Ascending aorta (tissue), 2 donors: Measurements from ENCODE around the gene SCARF1. TPM values are rescaled to one million over a fixed set of nuclear protein-coding genes. Genes with fewer than 3 reads are reported as not detected.
A peak's percentile ranks its signal among the peaks of the same experiment; 100 is the strongest.

ENCODE experiments used
- DNase-seq, 2 donors: peaks; one replicate each; pipeline ENCODE4 v3.0.0-alpha.2; 2019; ENCODE audit warnings: low spot score in 2 of 2
- H3K27ac ChIP-seq, 2 donors: fragments of 200-600 bp; sonication (generic); one replicate each; pipeline ENCODE4 v1.5.1; 2016 to 2017; ENCODE audit warnings: mild to moderate bottlenecking in 1 of 2
- H3K27me3 ChIP-seq: fragments of 200-600 bp; sonication (generic); one replicate; pipeline ENCODE4 v1.5.1; 2017
- H3K36me3 ChIP-seq, 2 donors: fragments of 200-600 bp; sonication (generic); one replicate each; pipeline ENCODE4 v1.5.1; 2016
- H3K4me1 ChIP-seq, 2 donors: fragments of 200-600 bp; sonication (generic); one replicate each; pipeline ENCODE4 v1.5.1; 2016 to 2017; ENCODE audit warnings: mild to moderate bottlenecking in 1 of 2
- H3K4me3 ChIP-seq, 2 donors: fragments of 200-600 bp; sonication (generic); one replicate each; pipeline ENCODE4 v1.5.1; 2016 to 2017; ENCODE audit warnings: mild to moderate bottlenecking in 1 of 2
- H3K9me3 ChIP-seq, 2 donors: fragments of 200-600 bp; sonication (generic); one replicate each; pipeline ENCODE4 v1.5.1; 2016
- intact Hi-C: fragments of 100-400 bp; cut with DNase I; formaldehyde crosslinking; loops from one replicate; pipeline ENCODE4 v1.15.1; 2023
- total RNA-seq: library from RNA; depleted of rRNA; stranded (reverse); fragments of >200 nt; gene quantifications from one replicate; pipeline ENCODE4 v1.1.0, GENCODE V29; 2016
- TF ChIP-seq, protein P1 (sequence below), 3 experiments: fragments of 200-600 bp in 2 of 3; fragments of 450-650 bp in 1 of 3; sonication (generic) in 2 of 3; IDR thresholded peaks; one replicate each; pipeline ENCODE4 v1.5.1; 2016 to 2019; ENCODE audit warnings: antibody characterized with exemption in 3 of 3, mild to moderate bottlenecking in 1 of 3, moderate library complexity in 1 of 3

The SCARF1 gene
- total RNA-seq, 1 donor from 2014 or later, result 295 TPM

DNA sequence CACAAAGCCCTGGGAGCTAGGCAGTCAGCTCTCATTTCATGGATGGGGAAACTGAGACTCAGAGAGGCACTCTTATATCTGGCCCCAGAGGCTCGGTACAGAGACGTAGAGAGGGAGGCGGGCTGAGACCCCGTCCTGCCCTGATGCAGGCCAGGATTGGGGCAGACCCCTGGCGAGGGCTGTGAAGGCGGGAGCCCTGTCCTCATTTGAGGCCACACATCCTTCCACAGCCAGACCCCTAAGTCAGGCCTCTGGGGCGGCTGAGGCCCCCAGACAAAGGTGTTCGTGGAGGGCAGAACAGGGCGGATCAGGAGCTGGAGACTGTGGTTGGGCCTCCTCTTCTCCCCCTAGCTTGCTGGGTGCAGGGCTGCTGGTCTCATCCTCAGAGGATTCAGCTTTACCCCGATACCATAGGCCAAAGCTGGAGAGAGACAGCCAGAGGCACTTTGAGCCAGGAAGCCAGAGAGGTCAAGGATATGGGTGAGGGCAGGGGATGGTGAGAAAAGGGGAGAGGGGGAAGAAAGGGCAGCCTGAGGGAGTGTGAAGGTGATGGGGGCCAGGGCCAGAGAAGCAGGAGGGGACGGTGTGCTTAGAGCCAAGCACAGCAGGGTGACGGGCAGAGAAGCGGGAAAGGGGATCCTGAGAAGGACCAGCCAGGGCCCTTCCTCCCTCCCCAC is 805 bp upstream of the SCARF1 start:
- H3K36me3 ChIP-seq, result peaks cover 9 to 12% of the 10 kb centered on the region in 2 donors
- intact Hi-C loops, result loop anchor here (5.0 kb wide), 1 partner anchor 379 kb away; no protein-coding TSS in a partner anchor
- DNase-seq, result no peak
- no peaks in the 10 kb centered on the region for H3K27me3 ChIP-seq
- peak overlapping the region in 1 of 2 donors; percentile 48 for H3K4me3 ChIP-seq
- peaks cover 6 to 28% of the 10 kb centered on the region in 2 donors for H3K4me1 ChIP-seq
- TF ChIP-seq, protein P1, sequence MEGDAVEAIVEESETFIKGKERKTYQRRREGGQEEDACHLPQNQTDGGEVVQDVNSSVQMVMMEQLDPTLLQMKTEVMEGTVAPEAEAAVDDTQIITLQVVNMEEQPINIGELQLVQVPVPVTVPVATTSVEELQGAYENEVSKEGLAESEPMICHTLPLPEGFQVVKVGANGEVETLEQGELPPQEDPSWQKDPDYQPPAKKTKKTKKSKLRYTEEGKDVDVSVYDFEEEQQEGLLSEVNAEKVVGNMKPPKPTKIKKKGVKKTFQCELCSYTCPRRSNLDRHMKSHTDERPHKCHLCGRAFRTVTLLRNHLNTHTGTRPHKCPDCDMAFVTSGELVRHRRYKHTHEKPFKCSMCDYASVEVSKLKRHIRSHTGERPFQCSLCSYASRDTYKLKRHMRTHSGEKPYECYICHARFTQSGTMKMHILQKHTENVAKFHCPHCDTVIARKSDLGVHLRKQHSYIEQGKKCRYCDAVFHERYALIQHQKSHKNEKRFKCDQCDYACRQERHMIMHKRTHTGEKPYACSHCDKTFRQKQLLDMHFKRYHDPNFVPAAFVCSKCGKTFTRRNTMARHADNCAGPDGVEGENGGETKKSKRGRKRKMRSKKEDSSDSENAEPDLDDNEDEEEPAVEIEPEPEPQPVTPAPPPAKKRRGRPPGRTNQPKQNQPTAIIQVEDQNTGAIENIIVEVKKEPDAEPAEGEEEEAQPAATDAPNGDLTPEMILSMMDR (IDR thresholded peaks at IDR 0.05), result no peak
- H3K27ac ChIP-seq, result no peak overlapping the region
- H3K9me3 ChIP-seq, result no peaks in the 10 kb centered on the region

- Histone ChIP-seq H3K27ac (peak overlapping the region; percentile 18 to 56), H3K27me3 (no peaks in the 10 kb centered on the region), H3K4me3 (peak overlapping the region; percentile 23 to 73), H3K4me1 (peaks cover 2 to 17% of the 10 kb centered on the region in 2 donors), H3K36me3 (no peaks in the 10 kb centered on the region), H3K9me3 (no peaks in the 10 kb centered on the region)
- intact Hi-C loops, result loop anchor here (5.0 kb wide), 1 partner anchor 377 kb away; no protein-coding TSS in a partner anchor
- TF ChIP-seq, protein P1 (IDR thresholded peaks at IDR 0.05), result no peak
- no peak for DNase-seq
Observed at GRCh38 chr17:1644493-1645206, 882 bp downstream of the SCARF1 start.

DNA sequence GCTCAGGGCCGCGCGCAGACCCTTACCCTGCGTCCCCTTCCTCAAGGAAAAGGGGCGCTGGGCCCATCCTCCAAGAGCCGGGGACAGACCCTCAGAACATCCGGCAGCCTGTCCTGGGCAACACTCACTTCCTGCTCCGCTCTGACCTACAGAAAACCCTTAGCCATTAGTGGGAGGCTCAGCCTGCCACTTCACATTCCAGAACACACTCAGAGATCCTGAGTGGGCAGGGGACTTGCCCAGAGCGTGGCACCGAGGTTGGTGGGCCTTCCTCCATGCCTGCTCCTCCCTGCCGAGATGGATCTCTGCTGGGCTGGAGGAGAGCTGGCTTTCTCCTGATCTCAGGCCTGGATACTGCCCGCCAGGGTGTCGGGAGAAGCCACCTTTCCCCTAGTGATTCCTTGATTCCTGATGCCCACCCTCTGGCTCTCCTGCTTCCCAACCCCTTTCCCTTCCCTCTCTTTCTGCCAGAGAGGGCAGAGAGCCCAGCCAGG is 1.5 kb downstream of the SCARF1 start:
- TF ChIP-seq, protein P1 (IDR thresholded peaks at IDR 0.05), result no peak
- Histone ChIP-seq H3K4me1 (peaks cover 2 to 17% of the 10 kb centered on the region in 2 donors), H3K9me3 (no peaks in the 10 kb centered on the region), H3K27me3 (no peaks in the 10 kb centered on the region), H3K36me3 (no peaks in the 10 kb centered on the region), H3K27ac (peak overlapping the region; percentile 15 to 56), H3K4me3 (peak overlapping the region; percentile 44 to 73)
- no peak for DNase-seq
- intact Hi-C loops, result no loop called here

GRCh38 chr17:1643293-1643998 is 2.1 kb downstream of the SCARF1 start:
- no peaks in the 10 kb centered on the region for H3K9me3 ChIP-seq
- peaks cover 2 to 14% of the 10 kb centered on the region in 2 donors for H3K4me1 ChIP-seq
- DNase-seq, result no peak
- peak overlapping the region; percentile 44 to 73 for H3K4me3 ChIP-seq
- H3K27me3 ChIP-seq, result no peaks in the 10 kb centered on the region
- intact Hi-C loops, result no loop called here
- TF ChIP-seq, protein P1 (IDR thresholded peaks at IDR 0.05), result no peak
- no peaks in the 10 kb centered on the region for H3K36me3 ChIP-seq
- H3K27ac ChIP-seq, result peak overlapping the region in 1 of 2 donors; percentile 15

DNA sequence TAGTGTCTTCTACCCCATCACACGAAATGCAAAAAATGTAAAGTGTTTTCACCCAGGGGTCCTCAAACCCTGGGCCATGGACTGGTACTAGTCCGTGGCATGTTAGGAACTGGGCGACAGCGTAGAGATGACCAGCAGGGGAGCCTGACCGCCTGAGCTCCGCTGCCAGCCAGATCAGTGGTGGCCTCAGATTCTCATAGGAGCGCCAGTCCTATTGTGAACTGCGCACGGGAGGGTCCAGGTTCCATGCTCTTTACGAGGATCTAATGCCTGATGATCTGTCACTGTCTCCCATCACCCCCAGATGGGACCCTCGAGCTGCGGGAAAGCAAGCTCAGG is 4.5 kb downstream of the SCARF1 start:
- H3K27ac ChIP-seq, result no peak overlapping the region
- H3K9me3 ChIP-seq, result no peaks in the 10 kb centered on the region
- intact Hi-C loops, result no loop called here

More for the DNA sequence above, 4.5 kb downstream of the SCARF1 start:
- TF ChIP-seq, protein P1 (IDR thresholded peaks at IDR 0.05), result no peak
- Histone ChIP-seq H3K27me3 (no peaks in the 10 kb centered on the region), H3K36me3 (no peaks in the 10 kb centered on the region), H3K4me3 (no peak overlapping the region), H3K4me1 (peaks cover 2 to 6% of the 10 kb centered on the region in 2 donors)
- DNase-seq, result no peak
